GM10266 (cell line): Measurements from ENCODE around the gene INMT.

Source experiments
- DNase-seq: peaks from one replicate; pipeline ENCODE4 v3.0.0; 2012; ENCODE audit errors: extremely low spot score
- CTCF ChIP-seq: IDR thresholded peaks from 2 replicates; pipeline ENCODE4 v1.5.1; 2012; ENCODE audit warnings: mild to moderate bottlenecking, low read depth; ENCODE audit not compliant: control insufficient read depth, insufficient read depth; ENCODE audit errors: missing control alignments

Gene INMT

DNA sequence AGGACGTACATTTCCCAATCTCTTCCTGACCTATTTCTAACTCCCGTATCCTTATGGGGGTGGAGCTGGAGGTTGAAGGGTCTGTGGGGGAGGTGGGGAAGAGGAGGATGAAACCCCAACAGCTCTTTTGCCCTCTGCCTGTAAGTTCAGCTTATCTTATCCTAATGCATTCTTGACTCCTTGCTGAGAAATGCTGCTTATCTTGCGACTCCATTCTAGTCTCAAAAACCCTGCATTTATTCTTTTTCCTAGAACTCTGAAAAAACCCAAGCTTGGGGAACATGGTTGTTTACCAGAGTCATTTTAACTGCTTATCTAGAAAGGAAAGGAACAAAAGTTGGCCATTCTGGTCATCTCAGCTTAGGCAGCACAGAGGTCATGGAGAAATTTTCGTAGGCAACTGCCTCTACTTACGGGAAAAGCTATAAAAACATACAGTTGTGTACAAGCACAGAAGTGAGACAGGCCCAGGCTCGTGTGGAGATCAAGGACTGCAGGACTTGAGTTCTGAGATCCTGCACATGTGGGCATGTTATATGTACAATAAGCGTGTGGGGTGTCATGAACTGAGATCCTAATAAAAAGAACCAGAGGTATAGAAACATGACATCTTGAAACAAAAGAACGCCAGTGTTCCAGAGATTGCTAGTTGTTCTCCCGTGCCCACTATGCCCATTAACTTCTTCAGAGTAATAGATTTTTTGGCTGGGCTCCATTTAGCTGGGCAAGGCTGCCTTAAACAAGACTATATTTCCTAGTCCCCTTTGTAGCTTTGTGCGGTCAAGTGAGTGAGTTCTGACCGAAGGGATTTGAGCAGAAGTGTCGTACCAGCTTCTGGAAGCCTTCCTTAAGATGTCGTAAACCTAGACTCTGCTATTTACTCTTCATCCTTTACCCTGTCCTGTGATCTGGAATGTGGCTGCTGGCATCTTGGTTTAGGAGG is 9.6 kb downstream of the INMT start:
- TF ChIP-seq CTCF: no peak
- no peak for DNase-seq

DNA sequence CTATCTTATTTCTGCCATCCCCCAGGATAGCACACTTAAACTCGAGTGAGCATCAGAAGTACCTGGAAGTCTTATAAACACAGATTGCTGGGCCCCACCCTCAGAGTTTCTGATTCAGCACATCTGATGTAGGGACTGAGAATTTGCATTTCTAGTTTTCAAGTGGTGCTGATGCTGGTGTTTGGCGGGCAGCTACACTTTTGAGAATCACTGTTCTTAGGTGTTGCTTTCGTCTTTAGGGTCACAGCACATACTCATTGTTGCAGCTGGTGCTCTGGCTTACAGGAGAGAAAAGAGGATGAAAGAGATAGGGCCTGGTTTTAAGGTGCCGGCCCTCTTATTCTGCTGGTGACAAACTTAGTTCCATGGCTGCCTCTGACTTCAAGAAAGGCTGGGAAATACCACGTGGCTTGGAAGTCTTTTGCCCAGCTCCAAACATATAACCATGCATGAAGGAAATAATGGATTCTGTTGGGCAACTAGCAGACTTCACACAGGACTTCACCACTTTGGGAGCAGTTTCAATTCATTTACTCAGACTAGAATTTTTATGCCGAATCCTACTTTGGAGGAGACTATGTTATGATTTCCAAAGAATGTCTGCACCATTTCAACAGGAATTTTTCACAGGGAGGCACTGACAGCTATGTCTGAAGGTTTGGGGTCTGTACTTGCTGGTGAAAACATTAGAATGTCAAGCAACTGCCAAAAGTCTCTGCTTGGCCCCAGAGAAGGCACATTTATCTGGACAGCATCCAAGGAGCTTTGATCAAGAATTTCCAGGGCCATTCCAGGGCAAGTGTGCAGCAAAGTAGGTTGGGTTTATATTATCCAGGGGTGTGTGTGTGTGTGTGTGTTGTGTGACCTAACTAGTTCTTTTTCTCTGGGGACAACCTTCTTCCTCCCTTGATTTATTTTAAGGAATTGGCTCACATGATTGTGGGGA is 12.4 kb downstream of the INMT start:
- no peak for DNase-seq
- no peak for TF ChIP-seq CTCF

- DNase-seq: no peak
- no peak for TF ChIP-seq CTCF
Measured at GRCh38 chr7:30765408-30765807, 13.5 kb downstream of the INMT start.

DNA sequence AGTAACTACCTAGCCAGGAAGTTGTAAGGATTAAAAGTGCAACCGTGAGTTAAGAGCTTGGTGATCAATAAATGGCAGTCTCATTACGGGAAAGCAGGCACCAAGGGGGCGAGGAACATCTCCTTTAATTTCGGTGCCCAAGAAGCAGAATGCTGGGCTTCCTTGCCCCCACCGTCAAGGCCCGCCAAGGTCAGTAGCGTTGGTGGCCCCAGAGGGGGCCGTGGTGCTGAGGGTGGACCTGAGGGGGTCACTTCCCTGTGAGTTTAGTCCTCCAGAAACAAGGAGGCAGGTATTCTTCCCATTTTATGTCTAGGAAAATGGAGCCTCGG is 18.9 kb downstream of the INMT start:
- TF ChIP-seq CTCF: no peak
- DNase-seq: no peak

DNA sequence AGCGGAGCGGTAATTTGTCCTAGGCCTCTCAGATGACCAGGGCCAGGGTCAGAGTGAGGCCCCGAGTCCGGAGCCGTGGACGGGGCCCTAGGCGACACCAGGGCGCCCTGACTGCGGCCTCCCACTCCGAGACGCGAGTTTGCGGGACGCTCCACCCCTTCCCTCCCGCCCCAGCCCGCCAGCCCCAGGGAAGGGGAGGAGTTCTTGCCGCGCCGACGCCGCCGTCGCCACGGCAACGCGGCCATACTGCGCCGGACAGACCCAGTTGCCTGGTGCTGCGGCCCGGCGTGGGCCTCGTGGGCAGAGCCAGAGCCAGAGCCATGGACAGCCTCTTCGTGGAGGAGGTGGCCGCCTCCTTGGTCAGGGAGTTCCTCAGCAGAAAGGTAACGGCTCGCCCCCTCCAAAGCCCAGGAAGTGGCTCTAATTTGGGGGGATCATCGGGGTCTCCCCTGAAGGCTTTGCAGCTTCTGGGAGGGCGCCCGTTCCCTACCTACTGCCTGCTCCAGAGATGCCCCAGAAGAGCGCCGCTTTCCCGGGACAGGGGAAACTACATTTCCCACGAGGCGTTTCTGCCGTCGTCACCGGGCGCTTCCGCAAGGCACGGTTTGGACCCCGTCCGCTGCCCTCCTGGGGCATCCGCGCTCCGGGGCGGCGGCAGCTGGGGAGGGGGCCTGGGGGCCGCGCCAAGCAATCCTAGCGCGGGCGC is 19.4 kb downstream of the INMT start, which contains the start of gene MINDY4:
Gene MINDY4 (plus strand): TSS at position 244 of the 706 bp plus-strand sequence. CDS start 77 bp downstream, at position 321.
- DNase-seq: peak; percentile 88
- TF ChIP-seq CTCF: no peak

DNA sequence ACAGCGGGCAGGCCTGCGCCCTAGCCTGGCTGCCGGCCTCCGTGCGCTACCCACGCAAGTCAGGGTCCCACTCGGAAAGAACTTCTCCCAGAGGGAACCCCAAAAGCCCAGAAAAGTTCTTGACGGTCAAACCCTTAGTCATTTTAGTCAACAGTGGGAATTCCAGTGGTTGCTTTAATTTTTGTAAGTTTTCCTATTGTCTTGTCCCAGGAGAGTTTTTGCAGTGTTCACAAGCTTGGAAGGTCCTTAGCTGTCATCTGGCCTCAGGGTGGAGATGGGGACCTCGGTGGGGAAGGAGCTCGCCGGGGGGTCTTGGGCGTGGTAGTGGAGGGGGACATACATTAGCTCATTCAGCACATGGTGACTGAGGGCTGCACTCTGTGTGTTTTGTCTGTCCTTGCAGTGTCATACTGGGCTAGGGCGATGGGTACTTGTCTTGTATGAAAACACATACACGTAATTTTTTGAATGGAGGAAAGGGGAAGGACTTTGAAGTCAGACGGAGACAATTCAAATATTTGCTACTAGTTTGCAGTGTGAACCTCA is 20.0 kb downstream of the INMT start:
- peak; percentile 45 for DNase-seq
- TF ChIP-seq CTCF: no peak
